Parathyroid adenoma (tissue), 2 donors: ENCODE measurements around the gene ZNF831.

Experiments
- H2AFZ ChIP-seq: fragments of 300-600 bp; sonication (generic); one replicate; pipeline ENCODE4 v1.7.0; 2017; ENCODE audit warnings: antibody characterized with exemption, mild to moderate bottlenecking
- H3K27ac ChIP-seq: fragments of 300-600 bp; sonication (generic); one replicate; pipeline ENCODE4 v1.7.0; 2017
- H3K27me3 ChIP-seq: fragments of 300-600 bp; sonication (generic); one replicate; pipeline ENCODE4 v1.7.0; 2017; ENCODE audit warnings: low read length; ENCODE audit not compliant: control insufficient read depth, insufficient read depth
- H3K36me3 ChIP-seq: fragments of 300-600 bp; sonication (generic); one replicate; pipeline ENCODE4 v1.7.0; 2017; ENCODE audit warnings: low read length; ENCODE audit not compliant: control insufficient read depth, insufficient read depth
- H3K4me1 ChIP-seq: fragments of 300-600 bp; sonication (generic); one replicate; pipeline ENCODE4 v1.7.0; 2017; ENCODE audit warnings: control low read depth
- H3K4me2 ChIP-seq: fragments of 300-600 bp; sonication (generic); one replicate; pipeline ENCODE4 v1.7.0; 2017; ENCODE audit warnings: low read length
- H3K4me3 ChIP-seq: fragments of 300-600 bp; sonication (generic); one replicate; pipeline ENCODE4 v1.7.0; 2017; ENCODE audit warnings: low read depth, low read length
- H3K79me2 ChIP-seq: fragments of 300-600 bp; sonication (generic); one replicate; pipeline ENCODE4 v1.7.0; 2017; ENCODE audit warnings: control low read depth
- H3K9ac ChIP-seq: fragments of 300-600 bp; sonication (generic); one replicate; pipeline ENCODE4 v1.7.0; 2017; ENCODE audit warnings: mild to moderate bottlenecking
- H3K9me3 ChIP-seq: fragments of 300-600 bp; sonication (generic); one replicate; pipeline ENCODE4 v1.7.0; 2017; ENCODE audit warnings: low read length; ENCODE audit not compliant: control insufficient read depth
- CTCF ChIP-seq: fragments of 300-600 bp; sonication (generic); IDR thresholded peaks from one replicate; pipeline ENCODE4 v1.7.0; 2017; ENCODE audit warnings: antibody characterized with exemption, mild to moderate bottlenecking
- donor health status: primary hyperparathyroidism.

Gene ZNF831

DNA sequence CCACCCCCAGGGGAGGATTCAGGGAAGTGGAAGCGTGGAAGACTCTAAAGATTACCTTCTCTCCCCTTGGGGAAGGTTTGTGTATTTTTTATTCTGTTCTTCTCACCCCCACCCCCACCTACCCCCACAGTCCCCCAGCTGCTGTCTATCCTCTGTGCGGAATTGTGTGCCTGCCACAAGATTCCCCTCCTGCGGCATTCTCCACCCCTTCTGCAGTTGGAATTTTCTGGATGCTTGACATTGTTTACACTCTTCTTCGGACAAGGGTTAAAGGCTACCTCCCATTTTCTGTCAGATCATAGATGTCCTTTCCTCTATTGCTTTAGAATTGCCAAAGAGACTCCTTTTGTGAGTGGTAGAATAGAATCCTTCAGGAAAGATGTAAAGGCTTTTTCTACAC is 76.4 kb downstream of the ZNF831 start:
- Histone ChIP-seq H3K9ac (no peak overlapping the region), H3K4me1 (no peaks in the 10 kb centered on the region), H3K4me3 (no peak overlapping the region), H3K27me3 (no peaks in the 10 kb centered on the region), H2AFZ (no peak overlapping the region), H3K9me3 (no peaks in the 10 kb centered on the region), H3K79me2 (no peaks in the 10 kb centered on the region), H3K36me3 (no peaks in the 10 kb centered on the region), H3K4me2 (no peak overlapping the region), H3K27ac (no peak overlapping the region)
- TF ChIP-seq CTCF: no peak

GRCh38 chr20:59242714-59243626 is 79.3 kb downstream of the ZNF831 start:
- H3K27ac ChIP-seq: no peak overlapping the region

DNA sequence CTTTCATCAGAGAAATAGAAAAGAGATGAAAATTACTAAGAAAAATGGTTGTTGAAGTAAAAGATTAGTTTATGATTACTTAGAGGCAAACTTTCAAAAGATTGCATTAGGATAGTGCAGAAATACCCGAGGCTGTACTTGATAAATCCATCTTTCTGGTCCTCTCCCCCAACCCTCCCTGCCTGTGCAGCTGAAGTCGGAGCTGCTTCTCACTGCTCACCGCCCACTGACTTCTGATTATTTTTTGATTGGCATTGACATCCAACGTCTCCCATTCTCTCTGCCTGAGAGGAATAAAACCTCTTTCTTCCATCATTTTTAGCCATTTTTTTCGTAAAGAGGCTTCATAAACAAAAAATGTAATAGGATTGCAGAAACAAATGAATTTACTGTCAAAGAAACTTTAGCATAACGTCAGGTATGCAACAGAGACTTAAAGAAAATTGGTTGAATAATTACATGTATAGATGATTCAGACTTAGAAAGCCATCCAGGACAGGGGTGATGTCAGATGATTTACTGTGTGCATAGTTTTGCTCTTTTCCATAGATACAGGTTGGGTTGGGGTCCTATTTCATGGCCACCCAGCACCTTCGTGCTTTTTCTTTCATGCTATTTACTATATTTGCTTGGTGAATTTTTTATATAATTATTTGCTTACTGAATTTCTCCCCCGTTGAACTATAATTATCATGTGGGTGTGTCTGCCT is 83.2 kb downstream of the ZNF831 start:
- H3K4me2 ChIP-seq: no peak overlapping the region
- no peak overlapping the region for H3K9ac ChIP-seq
- H3K36me3 ChIP-seq: no peaks in the 10 kb centered on the region
- H3K4me1 ChIP-seq: no peaks in the 10 kb centered on the region
- no peaks in the 10 kb centered on the region for H3K9me3 ChIP-seq
- H2AFZ ChIP-seq: no peak overlapping the region
- no peak for TF ChIP-seq CTCF
- no peaks in the 10 kb centered on the region for H3K79me2 ChIP-seq
- no peak overlapping the region for H3K27ac ChIP-seq
- H3K4me3 ChIP-seq: no peak overlapping the region
- H3K27me3 ChIP-seq: no peaks in the 10 kb centered on the region

More at GRCh38 chr20:59242714-59243626, 79.3 kb downstream of the ZNF831 start:
- Histone ChIP-seq H3K36me3 (no peaks in the 10 kb centered on the region), H3K4me1 (no peaks in the 10 kb centered on the region), H3K27me3 (no peaks in the 10 kb centered on the region), H3K4me2 (no peak overlapping the region), H3K4me3 (no peak overlapping the region), H2AFZ (no peak overlapping the region), H3K79me2 (no peaks in the 10 kb centered on the region), H3K9ac (no peak overlapping the region), H3K9me3 (no peaks in the 10 kb centered on the region)
- no peak for TF ChIP-seq CTCF

GRCh38 chr20:59247731-59248684 is 84.4 kb downstream of the ZNF831 start:
- Histone ChIP-seq H3K36me3 (no peaks in the 10 kb centered on the region), H3K79me2 (no peaks in the 10 kb centered on the region), H3K4me1 (no peaks in the 10 kb centered on the region), H2AFZ (no peak overlapping the region), H3K4me2 (no peak overlapping the region), H3K27ac (no peak overlapping the region), H3K9me3 (no peaks in the 10 kb centered on the region), H3K27me3 (no peaks in the 10 kb centered on the region), H3K4me3 (no peak overlapping the region), H3K9ac (no peak overlapping the region)
- TF ChIP-seq CTCF: no peak
